SK-N-MC (cell line): ENCODE data around the gene RPS6KL1.

ENCODE experiments used
- EZH2 ChIP-seq: fragments of 200-600 bp; sonication (generic); IDR thresholded peaks from one replicate; pipeline ENCODE4 v1.6.1; 2017; ENCODE audit warnings: antibody characterized with exemption
- FOXP2 ChIP-seq: optimal IDR thresholded peaks from 2 replicates; pipeline ENCODE3; 2011; ENCODE audit warnings: mild to moderate bottlenecking, moderate library complexity; ENCODE audit not compliant: insufficient read depth; ENCODE audit errors: extremely low read length, control extremely low read depth
- POLR2AphosphoS5 ChIP-seq: IDR thresholded peaks from 2 replicates; pipeline ENCODE4 v1.6.1; 2012; ENCODE audit warnings: mild to moderate bottlenecking, low read depth, low read length, borderline replicate concordance

DNA sequence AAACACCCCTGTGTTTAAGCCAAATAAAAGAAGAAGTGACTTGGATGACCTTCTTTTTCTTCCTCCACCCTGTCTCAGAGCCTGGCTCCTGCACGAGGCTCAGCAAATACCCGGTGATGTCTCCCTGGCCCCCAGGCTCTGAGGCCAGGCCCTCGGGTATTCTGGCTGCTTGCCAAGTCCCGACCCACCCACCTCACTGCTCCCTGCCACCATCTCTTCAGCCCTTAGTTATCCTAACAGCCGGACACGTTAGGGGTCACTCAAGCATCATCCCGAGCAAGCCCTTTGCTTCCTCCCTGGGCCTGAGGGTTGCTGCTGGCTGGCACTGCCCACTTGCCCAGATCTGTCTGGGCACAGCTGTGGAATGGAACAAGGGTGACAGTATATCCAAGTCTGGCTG, 7.2 kb downstream of the RPS6KL1 start:
- TF ChIP-seq POLR2AphosphoS5 (no peak), EZH2 (no peak), FOXP2 (no peak)
